HEK293 (cell line): ENCODE data around the gene CRYBG1.

Source experiments
- CTCF ChIA-PET: fragments of 350-600 bp; formaldehyde crosslinking; extraction: SDS; loops from one replicate; lab custom pipeline; 2021; ENCODE audit warnings: antibody characterized with exemption; lab: Yijun Ruan, JAX
- POLR2A ChIA-PET: fragments of 300-600 bp; formaldehyde crosslinking; extraction: SDS; loops from one replicate; lab custom pipeline; 2020; ENCODE audit warnings: antibody characterized with exemption, inconsistent platforms; lab: Yijun Ruan, JAX
- H3K27ac ChIP-seq: fragments of 200-500 bp; sonication (Bioruptor generic); 2 replicates; pipeline ENCODE4 v1.5.1; 2014; ENCODE audit warnings: low read depth, low read length, control low read depth, inconsistent platforms; ENCODE audit errors: extremely low read depth
- H3K36me3 ChIP-seq, 2 experiments: fragments of 200-500 bp in 1 of 2; sonication (Bioruptor generic) in 1 of 2; 1 replicate in 1 of 2; 2 replicates in 1 of 2; pipeline ENCODE4 v1.5.1; 2014 to 2017; ENCODE audit warnings: inconsistent platforms in 2 of 2, low read length in 2 of 2; ENCODE audit not compliant: control insufficient read depth in 2 of 2, insufficient read depth in 1 of 2
- H3K4me1 ChIP-seq: fragments of 200-500 bp; sonication (Bioruptor generic); 2 replicates; pipeline ENCODE4 v1.5.1; 2014; ENCODE audit warnings: mild to moderate bottlenecking, low read length, inconsistent platforms; ENCODE audit not compliant: control insufficient read depth, insufficient read depth
- H3K4me3 ChIP-seq: 2 replicates; pipeline ENCODE4 v1.5.1; 2011; ENCODE audit warnings: low read depth, mild to moderate bottlenecking, control low read depth, low read length, moderate library complexity
- H3K9me3 ChIP-seq: fragments of 200-500 bp; sonication (Bioruptor generic); 2 replicates; pipeline ENCODE4 v1.5.1; 2014; ENCODE audit warnings: low read depth, low read length, inconsistent platforms; ENCODE audit not compliant: control insufficient read depth, insufficient read depth
- BCL11B ChIP-seq: fragments of 450-650 bp; formaldehyde crosslinking; IDR thresholded peaks from 2 replicates; pipeline ENCODE4 v1.5.1; 2016; ENCODE audit warnings: low read depth, missing biosample characterization, missing genetic modification characterization
- FEZF1 ChIP-seq: fragments of 450-650 bp; formaldehyde crosslinking; IDR thresholded peaks from 2 replicates; pipeline ENCODE4 v1.5.1; 2016; ENCODE audit warnings: missing biosample characterization, missing genetic modification characterization
- HIC1 ChIP-seq: fragments of 450-650 bp; formaldehyde crosslinking; IDR thresholded peaks from 2 replicates; pipeline ENCODE4 v1.5.1; 2016; ENCODE audit warnings: missing biosample characterization, missing genetic modification characterization
- HOXA7 ChIP-seq: sonication (generic); formaldehyde crosslinking; IDR thresholded peaks from 2 replicates; pipeline ENCODE4 v1.8.1; 2022; ENCODE audit warnings: missing genetic modification reagents, borderline replicate concordance
- KLF16 ChIP-seq: fragments of 450-650 bp; formaldehyde crosslinking; IDR thresholded peaks from 2 replicates; pipeline ENCODE4 v1.5.1; 2017; ENCODE audit warnings: missing biosample characterization, missing genetic modification characterization
- KLF9 ChIP-seq: fragments of 450-650 bp; formaldehyde crosslinking; IDR thresholded peaks from 2 replicates; pipeline ENCODE4 v1.5.1; 2016; ENCODE audit warnings: missing biosample characterization, missing genetic modification characterization, low read depth
- SCRT2 ChIP-seq: fragments of 450-650 bp; formaldehyde crosslinking; IDR thresholded peaks from 2 replicates; pipeline ENCODE4 v1.5.1; 2016; ENCODE audit warnings: missing biosample characterization, missing genetic modification characterization
- SP7 ChIP-seq: fragments of 450-650 bp; formaldehyde crosslinking; IDR thresholded peaks from 2 replicates; pipeline ENCODE4 v1.5.1; 2016; ENCODE audit warnings: missing biosample characterization, missing genetic modification characterization
- ZNF10 ChIP-seq: fragments of 450-650 bp; formaldehyde crosslinking; IDR thresholded peaks from 2 replicates; pipeline ENCODE4 v1.5.1; 2017; ENCODE audit warnings: missing biosample characterization, missing genetic modification characterization
- ZNF18 ChIP-seq: fragments of 450-650 bp; formaldehyde crosslinking; IDR thresholded peaks from 2 replicates; pipeline ENCODE4 v1.5.1; 2016; ENCODE audit warnings: missing biosample characterization, missing genetic modification characterization
- ZNF302 ChIP-seq: fragments of 450-650 bp; formaldehyde crosslinking; IDR thresholded peaks from 2 replicates; pipeline ENCODE4 v1.5.1; 2016; ENCODE audit warnings: missing biosample characterization, missing genetic modification characterization, low read depth
- ZNF335 ChIP-seq: fragments of 450-650 bp; formaldehyde crosslinking; conservative IDR thresholded peaks from 2 replicates; pipeline ENCODE4 v1.5.1; 2016; ENCODE audit warnings: missing biosample characterization, missing genetic modification characterization
- ZNF362 ChIP-seq: fragments of 450-650 bp; formaldehyde crosslinking; IDR thresholded peaks from 2 replicates; pipeline ENCODE4 v1.5.1; 2016; ENCODE audit warnings: missing biosample characterization, missing genetic modification characterization
- ZNF404 ChIP-seq: fragments of 450-650 bp; formaldehyde crosslinking; IDR thresholded peaks from 2 replicates; pipeline ENCODE4 v1.5.1; 2017; ENCODE audit warnings: missing biosample characterization, missing genetic modification characterization
- ZNF449 ChIP-seq: fragments of 450-650 bp; formaldehyde crosslinking; IDR thresholded peaks from 2 replicates; pipeline ENCODE4 v1.5.1; 2017; ENCODE audit warnings: missing biosample characterization, mild to moderate bottlenecking, missing genetic modification characterization, moderate library complexity
- ZNF518A ChIP-seq: fragments of 450-650 bp; formaldehyde crosslinking; conservative IDR thresholded peaks from 2 replicates; pipeline ENCODE4 v1.5.1; 2016; ENCODE audit warnings: low read depth, missing biosample characterization, missing genetic modification characterization
- ZNF555 ChIP-seq: fragments of 450-650 bp; formaldehyde crosslinking; conservative IDR thresholded peaks from 2 replicates; pipeline ENCODE4 v1.5.1; 2017; ENCODE audit warnings: missing biosample characterization, mild to moderate bottlenecking, missing genetic modification characterization, inconsistent platforms
- ZNF558 ChIP-seq: fragments of 450-650 bp; formaldehyde crosslinking; IDR thresholded peaks from 2 replicates; pipeline ENCODE4 v1.5.1; 2016; ENCODE audit warnings: missing biosample characterization, missing genetic modification characterization
- ZNF660 ChIP-seq: fragments of 450-650 bp; IDR thresholded peaks from 2 replicates; pipeline ENCODE4 v1.5.1; 2018; ENCODE audit warnings: missing biosample characterization, mild to moderate bottlenecking, missing genetic modification characterization
- ZXDB ChIP-seq: fragments of 450-650 bp; formaldehyde crosslinking; IDR thresholded peaks from 2 replicates; pipeline ENCODE4 v1.5.1; 2016; ENCODE audit warnings: missing biosample characterization, missing genetic modification characterization

The CRYBG1 gene

GRCh38 chr6:106572875-106573585 is 212.5 kb downstream of the CRYBG1 start (continued):
- no peak for TF ChIP-seq ZNF18 (tag by site-specific recombination)
- no peak for TF ChIP-seq ZNF362 (tag by site-specific recombination)
- no peak for TF ChIP-seq SP7 (tag by site-specific recombination)
- no peak for TF ChIP-seq BCL11B (tag by site-specific recombination)
- TF ChIP-seq ZNF335 = no peak
- no peak for TF ChIP-seq SCRT2 (tag by site-specific recombination)
- no peak for TF ChIP-seq ZNF302 (tag by site-specific recombination)
- TF ChIP-seq ZNF555 = no peak

GRCh38 chr6:106574741-106575458 is 214.4 kb downstream of the CRYBG1 start:
- no peaks in the 10 kb centered on the region for H3K9me3 ChIP-seq
- ChIA-PET POLR2A (no interaction called here), CTCF (interaction anchor here (0.6 to 2.4 kb wide), 3 partner anchors 8 to 240 kb away, joined by 3 to 6 read pairs (median 3); no protein-coding TSS in a partner anchor)
- TF ChIP-seq ZNF660 (tag by site-specific recombination) = no peak
- no peak for TF ChIP-seq ZNF555
- no peak for TF ChIP-seq HOXA7
- peak; percentile 23; the same call in 1 of the 2 replicates for TF ChIP-seq FEZF1 (tag by site-specific recombination)
- no peak for TF ChIP-seq KLF9 (tag by site-specific recombination)
- TF ChIP-seq ZNF449 (tag by site-specific recombination) = no peak
- H3K4me3 ChIP-seq = no peak overlapping the region
- no peak overlapping the region for H3K27ac ChIP-seq
- H3K36me3 ChIP-seq = peaks cover 0 to 29% of the 10 kb centered on the region in 2 experiments; a peak in 2 of 3 replicates
- H3K4me1 ChIP-seq = no peaks in the 10 kb centered on the region

GRCh38 chr6:106579281-106579680 is 218.8 kb downstream of the CRYBG1 start:
- Histone ChIP-seq H3K4me1 (no peaks in the 10 kb centered on the region), H3K27ac (no peak overlapping the region), H3K4me3 (no peak overlapping the region), H3K36me3 (peaks cover 0 to 31% of the 10 kb centered on the region in 2 experiments; a peak in 1 of 3 replicates), H3K9me3 (no peaks in the 10 kb centered on the region)
- POLR2A ChIA-PET = no interaction called here
- CTCF ChIA-PET = interaction anchor here (1.1 kb wide), 1 partner anchor 12 kb away, joined by 8 read pairs; no protein-coding TSS in a partner anchor
- TF ChIP-seq ZNF518A (tag by site-specific recombination) (no peak), ZNF302 (tag by site-specific recombination) (no peak), ZNF558 (tag by site-specific recombination) (no peak), ZNF10 (tag by site-specific recombination) (no peak), KLF16 (no peak), HIC1 (tag by site-specific recombination) (no peak), ZNF404 (tag by site-specific recombination) (no peak), ZXDB (tag by site-specific recombination) (no peak)
